ENCODE data around the gene LBHD2. TPM values are rescaled to one million over a fixed set of nuclear protein-coding genes. Genes with fewer than 3 reads are reported as not detected.

Gene LBHD2
- total and polyA plus RNA-seq, 8 donors: not detected

- peaks cover 17 to 56% of the 10 kb centered on the region in 2 donors for H3K27me3 ChIP-seq
- intact Hi-C loops (cut with DNase I): no loop called here
- H3K27ac ChIP-seq: no peak overlapping the region
- ATAC-seq (no peak), DNase-seq (peak in 1 of 4 donors; percentile 75)
- no peaks in the 10 kb centered on the region for H3K9me3 ChIP-seq
- H3K36me3 ChIP-seq: no peaks in the 10 kb centered on the region
- H3K4me1 ChIP-seq: peaks cover under 1 to 27% of the 10 kb centered on the region in 2 donors
- TF ChIP-seq, protein P1, sequence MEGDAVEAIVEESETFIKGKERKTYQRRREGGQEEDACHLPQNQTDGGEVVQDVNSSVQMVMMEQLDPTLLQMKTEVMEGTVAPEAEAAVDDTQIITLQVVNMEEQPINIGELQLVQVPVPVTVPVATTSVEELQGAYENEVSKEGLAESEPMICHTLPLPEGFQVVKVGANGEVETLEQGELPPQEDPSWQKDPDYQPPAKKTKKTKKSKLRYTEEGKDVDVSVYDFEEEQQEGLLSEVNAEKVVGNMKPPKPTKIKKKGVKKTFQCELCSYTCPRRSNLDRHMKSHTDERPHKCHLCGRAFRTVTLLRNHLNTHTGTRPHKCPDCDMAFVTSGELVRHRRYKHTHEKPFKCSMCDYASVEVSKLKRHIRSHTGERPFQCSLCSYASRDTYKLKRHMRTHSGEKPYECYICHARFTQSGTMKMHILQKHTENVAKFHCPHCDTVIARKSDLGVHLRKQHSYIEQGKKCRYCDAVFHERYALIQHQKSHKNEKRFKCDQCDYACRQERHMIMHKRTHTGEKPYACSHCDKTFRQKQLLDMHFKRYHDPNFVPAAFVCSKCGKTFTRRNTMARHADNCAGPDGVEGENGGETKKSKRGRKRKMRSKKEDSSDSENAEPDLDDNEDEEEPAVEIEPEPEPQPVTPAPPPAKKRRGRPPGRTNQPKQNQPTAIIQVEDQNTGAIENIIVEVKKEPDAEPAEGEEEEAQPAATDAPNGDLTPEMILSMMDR (IDR thresholded peaks at IDR 0.05): no peak
- no peak overlapping the region for H3K4me3 ChIP-seq
Observed at GRCh38 chr14:103097994-103098957, 14.3 kb downstream of the LBHD2 start.

DNA sequence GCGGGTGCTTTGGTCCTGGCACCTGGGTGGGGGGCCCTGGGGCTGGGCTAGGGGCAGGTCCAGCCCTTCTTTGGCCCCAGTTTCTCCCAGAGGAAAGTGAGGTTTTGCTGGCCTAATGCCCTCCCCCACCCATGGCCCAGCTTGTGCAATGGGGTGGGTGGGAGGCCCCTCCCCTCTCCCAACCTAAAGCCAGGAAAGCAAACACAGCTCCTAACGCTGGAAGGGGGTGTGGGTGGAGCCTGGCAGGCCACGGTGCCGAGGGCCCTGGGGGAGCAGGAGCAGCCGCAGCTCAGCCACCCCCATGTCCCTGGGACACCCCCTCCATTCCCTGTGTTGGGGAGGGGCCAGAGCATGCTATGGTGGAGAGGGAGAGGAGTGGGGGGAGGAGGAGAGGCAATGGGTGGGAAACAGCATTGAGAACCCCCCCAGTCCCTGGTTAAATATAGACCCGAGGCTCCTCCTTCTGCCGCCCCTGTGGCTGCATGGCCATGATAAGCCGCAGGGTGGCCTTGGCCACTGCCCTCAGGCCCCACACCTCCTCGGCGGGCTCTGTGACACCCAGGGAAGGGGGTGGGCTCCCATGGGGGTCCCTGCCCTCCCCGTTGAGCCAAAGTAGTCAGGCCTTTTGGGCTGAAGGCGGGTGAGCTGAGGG, 15.2 kb downstream of the LBHD2 start:
- peak in 2 of 4 donors; percentile 51 to 64 for DNase-seq
- TF ChIP-seq, protein P1 (IDR thresholded peaks at IDR 0.05): no peak
- H3K4me3 ChIP-seq: no peak overlapping the region
- H3K9me3 ChIP-seq: no peaks in the 10 kb centered on the region
- H3K4me1 ChIP-seq: peaks cover 7 to 36% of the 10 kb centered on the region in 2 donors
- H3K27ac ChIP-seq: no peak overlapping the region
- H3K36me3 ChIP-seq: no peaks in the 10 kb centered on the region
- no peak for ATAC-seq
- intact Hi-C loops (cut with DNase I): no loop called here
- H3K27me3 ChIP-seq: peaks cover 25 to 65% of the 10 kb centered on the region in 2 donors

DNA sequence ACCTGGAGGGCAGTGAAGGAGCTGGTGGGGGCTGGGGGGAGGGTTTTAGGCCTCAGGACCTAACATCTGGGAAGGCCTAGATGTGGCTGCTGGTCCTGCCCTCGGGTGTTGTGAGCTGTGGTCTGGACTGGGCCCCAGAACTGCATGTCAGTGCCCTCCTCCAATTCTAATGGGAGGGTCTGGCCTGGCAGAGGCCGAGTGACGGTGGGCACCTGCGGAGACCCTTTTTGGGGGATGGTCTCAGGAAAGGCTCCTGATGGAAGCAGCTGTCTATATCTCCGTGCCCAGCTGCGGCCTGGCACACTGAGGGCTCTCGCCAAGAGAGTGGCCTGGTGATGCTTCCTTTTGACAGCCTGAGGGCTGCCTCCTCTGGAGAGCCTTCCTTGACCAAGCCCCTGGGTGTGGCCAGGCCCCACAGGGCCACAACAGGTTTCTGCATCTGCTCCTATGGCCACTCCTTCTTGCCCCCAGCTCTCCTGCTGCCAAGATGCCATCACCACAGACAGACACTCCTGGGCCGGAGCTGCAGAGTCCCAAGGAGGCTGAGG, 15.8 kb downstream of the LBHD2 start:
- no peak overlapping the region for H3K27ac ChIP-seq

DNA sequence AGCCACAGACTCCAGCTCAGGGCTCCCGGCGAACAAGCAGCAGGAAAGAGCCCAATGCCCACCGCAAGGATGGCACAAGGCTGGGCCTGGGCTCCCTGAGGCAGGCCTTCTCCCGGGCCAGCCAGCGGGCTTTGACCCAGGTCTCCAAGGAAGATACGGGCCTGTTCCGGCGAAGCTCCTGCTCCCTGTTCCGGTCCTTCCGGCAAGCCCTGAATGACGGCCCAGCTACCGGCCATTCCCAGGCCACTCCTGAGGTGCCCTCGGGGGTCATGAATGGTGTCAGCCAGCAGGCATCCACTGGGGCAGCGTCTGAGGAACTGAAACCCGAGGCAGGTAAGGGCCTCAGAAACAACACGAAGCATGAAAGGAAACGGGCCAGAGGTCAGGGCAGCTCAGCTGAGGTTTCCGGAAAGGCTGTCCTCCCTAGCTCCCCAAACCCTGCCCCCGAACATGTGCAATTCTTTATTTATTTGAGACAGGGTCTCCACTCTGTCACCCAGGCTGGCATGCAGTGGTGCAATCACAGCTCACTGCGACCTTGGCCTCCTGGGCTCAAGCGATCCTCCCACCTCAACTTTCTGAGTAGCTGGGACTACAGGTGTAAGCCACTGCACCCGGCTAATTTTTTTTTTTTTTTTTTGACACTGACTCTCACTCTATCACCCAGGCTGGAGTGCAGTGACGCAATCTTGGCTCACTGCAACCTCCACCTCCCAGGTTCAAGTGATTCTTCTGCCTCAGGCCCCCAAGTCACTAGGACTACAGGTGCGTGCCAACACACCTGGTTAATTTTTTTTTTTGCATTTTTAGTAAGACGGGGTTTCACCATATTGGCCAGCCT, 16.5 kb downstream of the LBHD2 start:
- no peak for ATAC-seq
- TF ChIP-seq, protein P1 (IDR thresholded peaks at IDR 0.05): no peak
- Histone ChIP-seq H3K4me1 (peaks cover 13 to 46% of the 10 kb centered on the region in 2 donors), H3K9me3 (no peaks in the 10 kb centered on the region), H3K27ac (no peak overlapping the region), H3K4me3 (no peak overlapping the region), H3K27me3 (peaks cover 32 to 78% of the 10 kb centered on the region in 2 donors), H3K36me3 (no peaks in the 10 kb centered on the region)
- intact Hi-C loops (cut with DNase I): loop anchor here in 1 of 2 donors (10.0 kb wide), 1 partner anchor 194 kb away; no protein-coding TSS in a partner anchor
- peak in 1 of 4 donors; percentile 80 for DNase-seq

More for the DNA sequence above, 15.8 kb downstream of the LBHD2 start:
- ATAC-seq: no peak
- intact Hi-C loops (cut with DNase I): loop anchor here in 1 of 2 donors (10.0 kb wide), 1 partner anchor 195 kb away; no protein-coding TSS in a partner anchor
- no peaks in the 10 kb centered on the region for H3K9me3 ChIP-seq
- DNase-seq: peak in 1 of 4 donors; percentile 49
- no peaks in the 10 kb centered on the region for H3K36me3 ChIP-seq
- H3K27me3 ChIP-seq: peaks cover 31 to 71% of the 10 kb centered on the region in 2 donors
- H3K4me3 ChIP-seq: no peak overlapping the region
- H3K4me1 ChIP-seq: peaks cover 13 to 42% of the 10 kb centered on the region in 2 donors
- TF ChIP-seq, protein P1 (IDR thresholded peaks at IDR 0.05): no peak
